Measurements from ENCODE around the gene LBH.

The LBH gene

DNA sequence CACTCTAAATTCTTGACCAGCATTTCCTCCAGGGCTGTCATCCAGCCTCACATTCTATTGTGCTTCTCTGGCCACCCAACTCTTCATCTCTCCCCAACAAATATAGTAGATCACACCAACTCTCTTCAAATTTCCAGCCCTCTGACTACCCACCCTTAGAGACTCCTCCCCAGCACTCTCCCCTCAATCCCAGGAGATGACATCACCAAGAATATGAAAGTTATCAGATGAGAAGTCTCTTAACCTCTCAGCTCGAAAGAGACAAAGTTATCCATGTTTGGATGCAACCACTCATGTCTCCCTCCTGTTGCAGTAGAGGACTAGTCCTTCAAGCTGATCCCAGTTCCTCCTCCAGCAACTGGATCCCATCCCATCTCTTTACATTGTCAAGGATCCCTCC is 47.1 kb downstream of the LBH start:
- DNase-seq: no peak

DNA sequence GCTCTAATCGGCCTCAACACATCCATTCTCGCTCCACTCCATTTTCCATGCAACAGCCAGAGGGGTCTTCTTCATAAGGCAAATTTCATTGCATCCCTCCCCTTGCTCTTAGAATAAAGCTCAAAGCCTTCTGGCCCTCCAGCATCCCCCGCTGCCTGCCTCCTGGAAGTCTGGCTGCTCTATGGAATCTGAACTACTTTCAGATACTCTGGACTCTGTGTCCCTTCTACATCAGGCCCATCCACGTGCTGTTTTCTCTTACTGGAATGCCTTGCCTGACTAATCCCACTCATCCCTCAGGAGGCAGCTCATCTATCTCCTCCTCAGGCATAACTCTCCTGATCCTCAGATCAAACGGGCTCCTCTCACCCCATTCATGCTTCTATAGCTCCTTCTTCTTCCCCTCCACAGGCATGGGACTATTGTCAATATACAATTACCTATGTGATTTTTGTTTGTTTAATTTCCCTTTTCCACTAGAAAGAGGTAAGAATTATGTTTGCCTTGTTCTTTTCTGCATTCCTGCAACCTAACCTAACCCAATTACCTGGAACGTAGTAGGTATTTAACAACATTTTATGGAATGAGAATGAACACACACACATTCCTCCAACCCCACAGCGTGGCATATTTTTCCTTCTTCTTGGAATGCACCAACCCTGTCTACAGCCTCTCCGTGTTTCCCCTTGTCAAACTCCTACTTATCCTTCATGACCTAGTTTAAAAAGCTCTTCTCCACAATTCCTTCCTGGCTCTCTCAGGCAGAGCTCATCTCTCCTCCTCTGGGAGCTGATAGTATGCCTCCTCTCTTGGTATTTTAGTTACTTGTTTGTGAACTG is 49.5 kb downstream of the LBH start:
- DNase-seq: no peak

DNA sequence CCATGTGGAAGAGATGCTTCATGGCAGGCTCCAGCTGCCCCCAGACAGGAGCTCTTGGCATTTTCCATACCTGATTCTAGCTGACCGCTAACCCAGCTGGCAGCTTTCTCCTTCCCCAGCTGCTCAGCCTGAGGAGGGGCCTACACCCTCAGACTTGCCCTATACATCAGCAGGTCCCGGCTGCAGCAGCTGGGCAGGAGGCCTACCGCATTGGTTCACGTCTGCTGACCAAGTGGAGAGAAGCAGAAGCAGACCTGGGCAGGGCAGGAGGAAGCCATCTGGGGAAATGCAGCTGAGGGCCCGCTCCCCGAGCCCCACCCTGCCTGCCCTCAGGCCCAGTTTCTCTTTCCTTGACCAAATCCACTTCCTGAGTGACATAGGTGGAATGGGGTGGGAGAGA is 50.7 kb downstream of the LBH start:
- no peak for DNase-seq

DNA sequence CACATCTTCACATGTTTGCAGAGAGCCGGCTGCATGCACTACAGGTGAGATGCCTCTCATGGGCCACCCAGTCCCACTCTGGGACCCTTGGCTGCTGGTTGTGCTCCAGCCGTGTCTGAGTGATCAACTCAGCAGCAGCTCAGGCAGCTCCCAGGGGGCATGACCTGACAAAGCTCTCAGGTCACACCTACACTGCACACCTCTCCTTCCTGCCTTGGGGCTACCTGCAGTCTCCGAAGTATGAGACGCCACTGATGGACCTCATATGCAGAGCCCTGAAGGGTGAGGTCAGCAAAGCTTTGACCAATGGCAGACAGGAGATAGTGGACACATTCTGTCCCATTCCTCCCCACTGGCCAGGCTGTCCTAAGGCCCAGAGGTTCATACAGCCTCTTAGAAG is 51.4 kb downstream of the LBH start:
- DNase-seq: no peak

DNA sequence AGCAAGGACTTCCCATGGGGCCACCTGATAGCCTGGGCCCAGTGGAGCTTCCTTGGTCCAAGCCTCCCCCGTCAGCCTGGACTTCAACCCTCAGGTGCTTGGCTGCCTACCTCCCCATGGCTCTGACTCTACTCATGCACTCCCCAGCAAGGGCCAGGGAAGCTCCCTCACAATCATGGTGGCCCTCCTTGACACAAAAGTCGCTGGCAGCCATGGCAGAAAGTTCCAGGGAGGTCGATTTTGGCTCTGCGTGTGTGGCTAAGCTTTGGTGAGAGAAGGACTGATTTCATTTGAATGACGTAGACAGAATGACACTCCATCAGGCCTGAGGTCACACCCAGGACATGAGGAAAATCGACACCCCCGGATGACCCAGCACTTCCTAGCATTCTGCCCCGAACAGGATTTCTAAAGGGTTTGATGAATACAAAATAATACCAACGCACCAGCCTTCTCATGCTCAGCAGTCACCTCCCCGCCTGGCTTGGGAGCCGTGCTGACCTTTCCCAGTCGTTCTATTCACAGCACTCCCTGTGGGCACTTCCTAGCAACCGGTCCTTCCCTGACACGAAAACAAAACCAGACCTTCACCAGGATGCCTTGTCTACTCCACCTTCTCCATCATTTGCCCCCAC is 52.7 kb downstream of the LBH start:
- no peak for DNase-seq

DNA sequence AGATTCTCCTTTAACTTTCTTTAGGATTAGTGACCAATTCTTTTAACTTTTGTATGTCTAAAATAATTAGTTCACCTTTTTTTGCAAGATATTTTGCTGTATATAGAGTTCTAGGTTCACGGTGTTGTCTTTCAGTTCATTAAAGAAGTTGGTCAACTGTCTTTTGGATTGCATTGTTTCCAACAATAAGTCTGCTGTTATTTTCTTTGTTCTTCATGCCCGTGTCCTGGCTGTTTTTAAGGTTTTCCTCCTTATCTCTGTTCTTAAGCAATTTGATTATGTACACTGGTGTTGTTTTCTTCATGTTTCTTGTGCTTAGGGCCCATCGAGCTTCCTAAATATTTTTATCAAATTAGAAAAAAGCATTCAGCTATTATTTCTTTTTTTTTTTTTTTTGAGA is 54.4 kb downstream of the LBH start:
- no peak for DNase-seq

DNA sequence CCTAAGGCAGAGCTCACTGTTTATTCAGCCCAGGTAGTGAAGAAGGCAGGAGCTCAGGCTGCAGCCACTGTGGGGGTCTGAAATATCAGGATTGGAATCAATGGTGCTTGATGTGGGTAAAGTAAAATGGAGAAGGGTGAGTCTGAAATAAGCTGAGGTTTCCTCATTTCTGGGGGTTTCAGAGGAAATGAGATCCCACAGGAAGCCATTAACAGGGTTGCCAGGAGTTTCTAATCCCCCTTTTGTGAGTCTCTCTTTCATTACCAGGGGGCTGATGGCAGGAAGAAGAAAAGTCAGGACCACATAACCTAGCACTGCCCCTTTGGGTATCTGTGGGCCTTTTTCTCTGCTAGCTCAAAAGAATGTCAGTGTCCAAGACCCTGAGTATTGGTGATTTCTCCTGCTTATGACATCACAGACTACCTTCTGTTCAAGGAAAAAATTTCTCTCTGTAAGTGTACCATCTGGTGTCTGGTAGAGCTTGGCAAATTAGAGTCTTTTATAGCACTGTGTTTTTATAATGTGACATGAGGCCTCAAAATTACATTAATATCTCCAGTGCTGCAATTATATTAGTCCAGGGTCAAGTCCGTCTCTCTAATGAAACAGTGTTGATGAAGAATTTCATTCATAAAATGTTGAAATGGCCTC is 56.0 kb downstream of the LBH start:
- no peak for DNase-seq

DNA sequence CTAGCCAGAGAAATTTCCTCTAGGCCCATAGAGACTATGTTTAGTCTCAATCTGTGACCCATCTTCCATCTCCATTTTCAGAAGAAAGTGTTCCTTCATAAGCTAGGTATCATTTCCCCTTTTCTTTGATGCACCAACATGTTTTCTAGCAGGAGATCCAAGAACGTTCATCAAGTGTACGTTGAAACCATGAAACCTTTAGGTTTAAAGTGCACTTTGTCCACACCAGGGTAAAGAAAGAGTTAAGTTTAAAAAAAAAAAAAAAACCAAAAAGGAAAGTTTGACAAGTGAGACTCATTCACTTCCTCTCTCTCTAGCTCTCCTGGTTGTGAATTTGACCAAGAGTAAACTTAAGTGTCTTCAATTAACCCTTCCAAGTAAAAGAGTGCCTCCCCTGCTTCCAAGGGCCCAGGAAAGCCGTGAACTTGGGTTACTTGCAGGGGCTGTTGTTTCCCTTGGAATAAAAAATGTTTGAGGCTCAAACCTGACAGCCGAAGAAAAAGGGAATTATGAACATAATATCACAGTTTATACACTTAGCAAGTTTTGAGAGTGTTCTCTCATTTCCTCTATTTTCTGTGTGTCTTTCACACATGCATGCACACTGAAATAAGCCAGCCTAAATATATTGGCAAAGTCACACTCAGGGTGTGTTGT is 56.7 kb downstream of the LBH start:
- DNase-seq: no peak

DNA sequence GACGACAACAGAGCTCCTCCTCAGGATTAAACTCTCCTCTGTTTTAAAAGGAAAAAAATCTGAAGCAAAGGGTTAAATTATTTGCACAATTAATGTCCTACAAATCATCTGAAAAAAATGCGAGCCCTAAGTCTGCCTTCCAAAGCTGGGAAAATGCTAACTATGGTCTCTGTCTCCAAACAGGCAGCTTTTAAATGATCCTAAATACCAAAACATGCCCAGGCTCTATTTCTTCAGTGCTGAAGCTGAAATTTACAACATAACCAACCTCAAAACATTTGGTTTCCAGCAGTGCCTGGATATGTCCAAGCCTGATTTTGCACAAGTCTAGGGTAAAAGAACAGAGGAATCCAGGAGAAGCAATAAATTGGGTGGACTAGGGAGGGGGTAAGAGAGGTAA is 57.2 kb downstream of the LBH start:
- no peak for DNase-seq

DNA sequence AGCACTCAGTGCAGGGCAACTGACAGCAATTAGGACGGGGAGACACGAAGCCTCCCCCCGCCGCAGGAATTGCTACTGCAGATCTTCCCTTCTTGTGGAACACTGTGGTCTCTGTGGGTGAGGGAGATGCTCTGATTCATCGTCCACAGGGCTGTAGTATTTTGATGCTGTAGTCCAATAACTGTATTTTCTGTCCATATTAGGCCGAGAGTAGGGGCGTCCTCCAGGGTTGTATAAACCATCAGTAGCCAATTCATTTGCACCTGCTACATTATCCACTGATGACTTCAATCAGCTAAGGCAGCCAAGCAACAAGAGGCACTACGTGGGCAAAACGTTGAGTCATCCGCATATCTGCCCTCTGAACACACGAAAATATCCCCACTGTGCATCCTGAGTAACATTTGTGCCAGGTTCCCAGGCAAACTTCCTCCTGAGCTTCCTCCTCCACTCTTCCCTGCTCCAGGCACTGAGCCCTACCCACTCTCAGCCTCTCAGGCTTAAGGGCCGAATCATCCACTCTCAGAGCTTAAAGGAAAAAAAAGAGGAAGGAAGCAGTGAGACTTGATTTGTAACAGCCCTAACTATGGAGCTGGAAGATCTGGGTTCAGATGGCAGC is 62.1 kb downstream of the LBH start:
- no peak for DNase-seq

DNA sequence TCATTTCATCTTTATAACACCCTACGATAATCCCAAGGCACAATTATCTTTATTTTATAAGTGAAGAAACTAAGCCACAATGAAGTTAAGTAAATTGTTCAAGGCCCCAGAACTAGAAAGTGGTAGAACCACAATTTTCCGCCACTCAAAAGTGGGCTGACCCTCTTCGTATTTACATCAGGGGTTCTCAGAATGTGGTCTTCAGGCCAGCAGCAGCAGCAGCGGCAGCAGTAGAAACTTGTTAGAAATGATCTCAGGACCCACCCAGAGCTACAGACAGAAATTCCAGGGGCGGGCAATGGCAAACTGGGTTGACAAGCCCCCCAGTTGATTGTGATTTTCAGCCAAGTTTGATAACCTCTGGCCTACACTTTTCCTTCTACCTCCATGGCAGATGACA is 62.8 kb downstream of the LBH start:
- no peak for DNase-seq

DNA sequence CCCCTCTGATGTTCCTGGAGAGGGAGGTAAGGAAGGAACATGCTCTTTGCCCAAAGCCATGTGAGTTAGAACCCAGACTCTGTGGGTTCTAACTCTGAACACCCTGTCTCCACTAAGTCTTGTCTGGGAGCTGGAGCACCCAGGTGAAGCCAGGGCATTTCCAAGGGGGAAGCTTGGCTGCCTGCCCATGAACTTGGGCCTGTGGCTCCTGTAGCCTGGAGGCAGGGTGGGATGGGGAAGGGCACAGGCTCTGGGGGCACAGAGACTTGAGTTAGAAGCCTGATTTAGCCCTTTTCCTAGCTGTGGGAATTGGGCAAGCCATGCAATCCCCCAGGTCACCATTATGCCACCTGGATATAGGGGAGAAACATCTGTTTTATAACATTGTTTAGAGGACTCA is 65.2 kb downstream of the LBH start:
- DNase-seq: no peak

DNA sequence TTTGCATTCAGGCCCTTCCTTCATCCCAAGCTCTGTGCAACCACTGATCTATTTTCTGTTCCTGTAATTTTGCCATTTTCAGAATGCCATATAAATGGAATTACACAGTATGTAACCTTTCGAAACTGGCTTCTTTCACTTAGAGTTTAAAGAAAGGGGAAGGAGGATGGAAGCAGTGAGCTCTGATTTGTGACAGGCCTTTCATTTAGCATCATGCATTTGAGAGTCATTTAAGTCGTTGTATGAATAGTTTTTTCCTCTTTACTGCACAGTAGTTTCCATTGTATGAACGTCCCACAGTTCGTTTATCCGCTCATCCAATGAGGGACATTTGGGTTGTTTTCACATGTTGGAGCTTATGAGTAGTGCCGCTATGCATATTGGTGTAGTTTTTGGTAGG is 67.0 kb downstream of the LBH start:
- no peak for DNase-seq

DNA sequence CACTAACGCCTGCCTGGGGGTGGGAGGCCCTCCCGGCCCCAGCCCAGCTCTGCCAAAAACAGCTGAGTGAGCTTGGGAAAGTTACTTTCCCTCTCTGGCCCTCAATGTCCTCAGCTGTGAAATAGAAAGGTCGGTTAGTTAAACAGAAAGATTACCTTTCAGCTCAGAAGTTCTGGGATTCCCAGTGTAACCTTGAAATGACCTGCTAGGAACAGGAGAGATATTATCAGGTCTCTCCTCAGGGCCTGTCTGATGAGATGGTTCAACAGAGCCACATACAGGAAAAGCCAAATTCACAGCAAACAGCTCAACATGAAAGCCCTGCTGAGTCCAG is 68.8 kb downstream of the LBH start:
- no peak for DNase-seq

DNA sequence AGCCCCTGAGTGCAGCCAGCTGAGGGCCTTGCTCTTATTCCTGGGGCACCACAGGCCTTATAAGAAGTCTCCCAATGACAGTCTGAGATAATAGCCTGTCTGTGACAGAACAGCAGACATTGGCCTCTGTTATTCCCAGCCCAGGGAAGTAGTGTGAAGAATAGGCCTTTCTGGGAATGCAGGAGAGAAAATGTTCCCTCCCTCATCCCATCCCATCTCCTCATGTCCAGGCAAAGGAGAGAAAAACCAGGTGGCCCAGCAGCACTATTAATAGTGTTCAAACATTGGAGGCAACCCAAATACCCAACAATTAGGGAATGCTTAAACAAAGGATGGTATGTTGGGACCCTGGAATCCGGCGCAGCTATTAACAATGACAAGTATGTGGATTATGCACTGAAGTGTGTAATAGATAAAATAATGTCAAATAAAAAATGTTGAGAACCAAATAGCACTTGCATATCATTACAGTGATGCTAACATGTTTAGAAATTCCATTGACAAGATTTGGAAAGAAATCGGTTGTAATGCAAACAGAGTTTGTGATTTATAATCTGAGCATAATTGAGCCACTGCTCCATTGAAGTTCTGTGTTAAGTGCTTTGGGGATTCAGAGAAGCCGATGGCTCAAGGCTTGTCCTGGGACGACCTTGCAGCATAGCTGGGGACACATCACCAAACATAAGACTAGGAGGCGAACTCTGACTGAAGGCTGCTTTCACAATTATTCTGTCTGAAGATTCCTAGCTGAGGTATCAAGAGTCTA is 69.3 kb downstream of the LBH start:
- DNase-seq: no peak

DNA sequence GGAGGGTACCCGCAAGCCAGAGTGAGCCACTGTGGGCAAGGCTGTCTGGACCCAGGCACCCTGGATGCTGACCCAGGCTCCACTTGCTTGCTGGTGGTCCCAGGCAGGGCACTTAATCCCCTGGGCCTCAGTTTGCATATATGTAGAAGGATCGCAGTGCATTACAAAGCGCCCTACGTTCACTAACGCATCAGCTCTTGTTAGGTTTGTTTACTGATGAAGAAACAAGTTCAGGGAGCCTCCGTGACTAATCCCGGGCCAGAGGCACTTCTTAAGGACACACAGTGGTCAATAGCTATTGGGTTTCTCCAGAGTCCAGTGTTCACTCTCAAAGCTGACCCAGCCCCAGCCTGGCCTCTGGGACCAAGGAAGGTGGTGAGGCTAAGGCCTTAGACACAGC is 70.2 kb downstream of the LBH start:
- no peak for DNase-seq

DNA sequence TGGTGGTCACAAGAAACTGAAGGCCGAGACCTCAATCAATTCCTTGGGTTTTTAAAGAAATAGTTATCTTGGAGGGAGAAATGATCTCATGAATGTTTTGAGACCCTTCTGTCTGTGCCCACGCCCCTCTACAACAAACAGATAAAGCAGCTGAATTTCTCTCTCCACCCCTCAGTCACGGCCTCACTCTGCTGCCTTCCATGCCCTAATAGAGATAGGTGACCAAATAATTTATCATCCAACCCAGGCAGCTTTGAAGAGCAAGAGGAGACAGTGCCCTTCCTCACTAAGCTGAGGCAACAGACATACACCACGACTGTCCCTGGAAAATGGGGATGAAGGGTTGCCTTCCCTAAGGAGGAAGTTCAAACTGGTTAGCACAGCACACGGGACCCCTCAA is 71.2 kb downstream of the LBH start:
- DNase-seq: no peak

DNA sequence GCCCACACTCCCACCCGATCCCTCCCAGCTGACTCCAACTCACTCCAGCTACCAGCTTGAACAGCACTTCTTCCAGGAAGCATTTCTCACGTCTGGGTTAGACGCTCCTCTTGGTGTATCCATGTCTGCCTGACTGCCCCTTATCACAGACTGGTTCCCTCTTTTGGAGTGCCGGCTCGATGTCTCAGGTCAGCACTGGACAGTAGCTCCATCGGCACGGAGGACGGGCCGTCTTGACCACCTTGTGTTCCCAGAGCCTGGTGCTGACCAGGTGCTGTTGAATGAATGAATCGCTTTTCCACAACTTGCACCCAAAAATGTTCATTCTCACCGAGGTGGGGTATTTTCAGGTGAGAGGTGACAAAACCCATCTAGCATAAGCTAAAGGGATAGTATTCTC is 71.8 kb downstream of the LBH start:
- no peak for DNase-seq

DNA sequence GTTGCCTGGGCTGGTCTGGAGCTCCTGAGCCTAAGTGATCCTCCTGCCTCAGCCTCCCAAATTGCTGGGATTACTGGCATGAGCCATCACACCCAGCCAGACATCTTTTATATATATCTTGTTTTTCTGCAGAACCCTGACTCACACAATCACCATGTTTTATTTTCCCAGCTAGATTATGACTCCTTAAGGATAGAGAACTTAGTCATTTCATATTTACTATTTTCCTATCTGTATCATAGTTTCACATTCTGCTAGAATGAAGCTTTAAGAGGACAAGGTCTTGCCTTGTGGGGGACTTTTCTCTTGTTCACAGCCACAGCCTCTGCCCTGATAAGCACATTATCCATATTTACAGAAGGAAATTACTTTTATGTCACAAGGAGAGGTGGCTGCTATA is 73.9 kb downstream of the LBH start:
- DNase-seq: no peak

DNA sequence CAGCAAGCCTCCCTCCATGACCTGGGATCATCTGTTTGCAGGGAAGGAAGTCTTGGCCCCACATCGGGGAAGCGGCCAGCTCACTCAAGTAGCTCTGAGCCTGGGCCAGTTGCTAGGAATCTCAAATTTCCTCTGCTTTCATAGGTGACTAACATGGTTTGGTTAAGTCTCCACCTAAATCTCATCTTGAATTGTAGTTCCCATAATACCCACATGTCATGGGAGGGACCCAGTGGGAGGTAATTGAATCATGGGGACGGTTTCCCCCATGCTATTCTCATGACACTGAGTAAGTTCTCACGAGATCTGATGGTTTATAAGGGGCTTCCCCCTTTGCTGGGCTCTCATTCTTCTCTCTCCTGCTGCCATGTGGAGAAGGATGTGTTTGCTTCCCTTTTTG is 75.2 kb downstream of the LBH start:
- DNase-seq: no peak

DNA sequence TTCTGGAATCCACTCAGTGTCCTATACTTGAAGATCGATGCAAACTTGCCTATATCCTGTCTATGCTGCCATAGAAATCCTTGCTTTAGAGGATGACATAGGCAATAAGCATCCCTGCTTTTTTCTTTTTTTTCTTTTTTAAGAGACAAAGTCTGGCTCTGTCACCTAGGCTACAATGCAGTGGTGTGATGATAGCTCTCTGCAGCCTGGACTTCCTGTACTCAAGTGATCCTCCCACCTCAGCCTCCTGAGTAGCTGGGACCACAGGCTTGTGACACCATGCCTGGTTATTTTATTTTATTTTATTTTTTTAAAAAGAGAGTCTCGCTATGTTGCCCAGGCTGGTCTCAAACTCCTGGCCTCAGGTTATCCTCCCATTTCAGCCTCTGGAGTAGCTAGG is 76.9 kb downstream of the LBH start:
- no peak for DNase-seq

Data from NCI-H1092 (cell line).